GM12801 (cell line): ENCODE results near the gene RAB20.

Experiments used
- CTCF ChIP-seq: IDR thresholded peaks from one replicate; pipeline ENCODE4 v1.5.1; 2011; ENCODE audit warnings: control low read depth; ENCODE audit not compliant: insufficient read length; ENCODE audit errors: extremely low read depth

RAB20 gene

GRCh38 chr13:110561344-110562035 is at the start of gene RAB20:
RAB20 (minus strand) TSS chr13:110561722; CDS start chr13:110561519, 203 bp downstream.
- no peak for TF ChIP-seq CTCF

GRCh38 chr13:110610955-110611595 is 49.6 kb upstream of the RAB20 start:
- TF ChIP-seq CTCF, result no peak

- TF ChIP-seq CTCF, result no peak
Measured at GRCh38 chr13:110607675-110608224, 46.2 kb upstream of the RAB20 start.

- TF ChIP-seq CTCF, result no peak
Measured at GRCh38 chr13:110605132-110605531, 43.6 kb upstream of the RAB20 start.

GRCh38 chr13:110600980-110601379 is 39.5 kb upstream of the RAB20 start:
- no peak for TF ChIP-seq CTCF

GRCh38 chr13:110600261-110600819 is 38.8 kb upstream of the RAB20 start:
- no peak for TF ChIP-seq CTCF

- TF ChIP-seq CTCF, result no peak
Measured at GRCh38 chr13:110597041-110597689, 35.6 kb upstream of the RAB20 start.
